Sigmoid colon (tissue), 4 donors: Measurements from ENCODE around the gene CCDC138.

Source experiments
- CTCF ChIP-seq, 4 experiments: fragments of 450-650 bp in 3 of 4; fragments of 200-600 bp in 1 of 4; IDR thresholded peaks; one replicate each; pipeline ENCODE4 v1.5.1; 2016 to 2019; ENCODE audit warnings: antibody characterized with exemption in 4 of 4, mild to moderate bottlenecking in 3 of 4, moderate library complexity in 2 of 4
- EP300 ChIP-seq, 4 donors: sonication (generic); formaldehyde crosslinking; IDR thresholded peaks; one replicate each; pipeline ENCODE4 v1.6.1; 2017; ENCODE audit warnings: antibody characterized with exemption in 4 of 4
- POLR2A ChIP-seq, 2 donors: fragments of 450-650 bp; IDR thresholded peaks; one replicate each; pipeline ENCODE4 v1.6.1; 2016; ENCODE audit warnings: antibody characterized with exemption in 2 of 2, mild to moderate bottlenecking in 2 of 2, moderate library complexity in 2 of 2
- POLR2AphosphoS5 ChIP-seq, 4 donors: sonication (generic); formaldehyde crosslinking; IDR thresholded peaks; one replicate each; pipeline ENCODE4 v1.6.1; 2017; ENCODE audit warnings: antibody characterized with exemption in 4 of 4

GRCh38 chr2:108925735-108926134 is 139.2 kb downstream of the CCDC138 start:
- TF ChIP-seq CTCF (IDR thresholded peaks at IDR 0.05) (no peak), POLR2A (IDR thresholded peaks at IDR 0.05) (no peak), POLR2AphosphoS5 (IDR thresholded peaks at IDR 0.05) (no peak), EP300 (IDR thresholded peaks at IDR 0.05) (no peak)
